HG03159 (cell line): Measurements from ENCODE around the gene CREB5.
"Not testable (repeated sequence)": the region's sequence is repeated elsewhere in the genome, so short reads cannot be mapped to it uniquely, and the experiment has no call there.

Source experiments
- ATAC-seq: cut with Tn5 transposase; IDR thresholded peaks from one replicate; pipeline ENCODE4 v1.9.1; 2021; ENCODE audit warnings: mild to moderate bottlenecking, moderate library complexity; ENCODE audit not compliant: unreplicated experiment

The CREB5 gene

DNA sequence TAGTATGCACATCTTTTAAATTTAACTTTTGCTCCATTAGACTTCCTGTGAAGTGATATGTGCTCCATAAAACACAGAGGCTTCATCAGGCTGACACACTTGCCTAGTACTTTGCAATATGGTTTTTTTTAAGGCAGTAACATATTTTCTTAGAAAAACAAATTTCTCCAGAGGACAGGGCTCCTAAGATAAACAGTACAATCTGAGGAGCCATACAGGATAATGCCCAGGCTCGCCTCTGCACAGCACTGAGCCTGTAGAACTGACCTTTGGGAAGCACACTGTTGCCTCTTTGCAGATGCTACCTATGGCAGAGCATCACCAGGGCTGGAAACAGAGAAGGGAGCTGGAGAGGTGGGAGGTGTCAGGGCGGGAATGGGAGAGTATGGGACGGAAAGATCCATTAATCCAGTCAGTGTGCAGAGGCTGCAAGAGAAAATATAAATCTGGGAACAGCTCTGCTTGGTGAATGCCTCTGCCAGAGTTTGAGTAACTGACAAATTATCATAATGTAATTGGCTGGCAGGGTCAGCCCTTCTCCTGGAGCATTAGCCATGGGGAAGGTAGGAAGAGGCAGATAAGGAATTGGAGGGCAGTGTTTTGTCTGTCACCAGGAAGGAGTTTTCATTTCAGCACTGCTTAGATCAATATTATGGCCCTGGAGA, 132.3 kb downstream of the CREB5 start:
- no peak for ATAC-seq

GRCh38 chr7:28546067-28546466, 133.7 kb downstream of the CREB5 start:
- no peak for ATAC-seq

- ATAC-seq, result no peak
These were observed 134.8 kb downstream of the CREB5 start for GRCh38 chr7:28547115-28547514.

- no peak for ATAC-seq
These were observed 136.1 kb downstream of the CREB5 start for GRCh38 chr7:28548416-28548815.

DNA sequence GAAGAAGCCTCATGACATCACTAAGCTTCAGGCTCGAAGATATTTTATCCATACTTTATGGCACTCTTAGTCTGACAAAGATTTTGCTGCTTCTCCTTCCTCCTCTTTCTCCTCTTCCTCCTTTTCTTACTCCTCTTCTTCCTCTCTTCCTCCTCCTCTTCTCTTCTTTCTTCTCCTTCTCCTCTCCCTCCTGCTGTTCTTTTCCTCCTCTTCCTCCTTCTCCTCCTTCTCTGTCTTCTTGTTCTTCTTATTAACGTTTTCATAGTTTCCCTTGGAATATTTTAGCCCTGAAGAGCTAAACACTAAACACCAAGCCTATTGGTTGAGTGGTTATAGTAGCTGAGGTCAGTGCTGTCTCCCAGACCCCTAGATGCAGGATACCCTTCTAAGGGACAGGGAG, 137.7 kb downstream of the CREB5 start:
- ATAC-seq, result no peak

DNA sequence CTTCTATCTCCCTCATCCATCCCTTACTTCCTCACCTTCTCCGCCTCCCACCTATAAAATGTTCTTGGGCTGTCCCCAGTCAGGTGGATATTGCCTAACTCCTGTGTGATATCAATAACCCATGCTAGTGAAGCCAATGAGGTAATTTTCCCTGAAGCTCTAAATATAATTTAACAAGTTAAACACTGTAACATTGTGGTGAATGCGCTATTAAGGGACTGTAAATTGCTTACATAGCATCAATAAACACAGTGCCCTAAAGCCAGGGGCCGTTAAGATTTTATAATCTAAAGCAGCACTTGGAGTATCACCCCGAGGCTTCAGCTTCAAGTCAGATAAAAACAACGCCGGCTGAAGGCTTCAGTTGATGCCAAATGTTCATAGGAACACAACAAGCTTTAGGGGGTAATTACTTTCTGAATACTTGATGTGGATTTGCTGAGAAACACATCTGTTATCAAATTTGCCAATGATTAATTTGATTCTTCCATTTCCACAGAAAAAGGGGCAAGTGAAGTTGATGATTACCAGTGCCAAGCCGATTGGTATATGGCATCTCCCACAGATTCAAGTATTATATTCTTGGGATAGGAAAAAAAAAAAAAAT, 138.4 kb downstream of the CREB5 start:
- no peak for ATAC-seq

- ATAC-seq, result no peak
These were observed 139.0 kb downstream of the CREB5 start for GRCh38 chr7:28551331-28551730.

DNA sequence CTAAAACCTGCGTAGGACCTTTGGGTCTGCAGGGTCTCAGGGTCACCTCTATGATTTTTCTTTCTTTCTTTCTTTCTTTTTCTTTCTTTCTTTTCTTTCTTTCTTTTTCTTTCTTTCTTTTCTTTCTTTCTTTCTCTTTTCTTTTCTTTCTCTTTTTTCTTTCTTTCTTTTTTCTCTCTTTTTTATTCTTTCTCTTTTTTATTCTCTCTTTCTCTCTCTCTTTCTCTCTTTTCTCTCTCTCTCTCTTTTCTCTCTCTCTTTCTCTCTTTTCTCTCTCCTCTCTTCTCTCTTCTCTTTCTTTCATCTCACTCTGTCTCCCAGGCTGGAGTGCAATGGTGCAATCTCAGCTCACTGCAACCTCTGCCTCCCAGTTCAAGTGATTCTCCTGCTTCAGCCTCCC, 139.4 kb downstream of the CREB5 start:
- ATAC-seq, result not testable (repeated sequence)

DNA sequence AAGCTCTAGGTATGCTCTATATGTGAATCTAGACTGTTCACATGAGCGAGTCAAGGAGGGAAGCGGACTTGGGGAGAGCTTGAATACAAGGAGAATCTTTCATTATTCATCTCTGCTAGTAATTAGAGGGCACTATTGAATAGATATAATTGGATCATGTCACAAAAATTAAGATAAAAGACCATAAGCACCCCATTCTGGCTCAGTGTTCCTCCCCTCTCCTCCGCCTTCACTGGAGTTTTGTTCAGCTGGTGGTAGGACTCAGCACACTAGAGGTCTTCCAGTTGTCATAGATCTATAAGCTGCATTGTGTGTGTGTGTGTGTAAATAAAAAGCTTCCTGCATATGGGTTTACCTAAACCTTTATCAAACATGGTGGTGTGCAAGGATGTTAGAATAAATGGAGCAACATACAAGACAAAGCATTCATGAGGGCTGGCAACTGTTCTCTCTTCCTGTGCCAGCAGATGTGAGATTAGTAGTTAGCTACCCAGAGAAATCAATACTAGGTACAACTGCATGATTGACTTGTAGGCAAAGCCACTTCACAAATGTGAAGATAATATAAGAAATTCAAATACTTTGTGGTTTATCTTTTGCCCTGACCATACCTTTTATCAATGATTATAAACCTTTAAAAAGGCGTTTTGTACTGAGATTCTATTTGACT, 142.6 kb downstream of the CREB5 start:
- no peak for ATAC-seq

- no peak for ATAC-seq
These were observed 143.7 kb downstream of the CREB5 start for GRCh38 chr7:28556025-28556424.

GRCh38 chr7:28556671-28557070, 144.4 kb downstream of the CREB5 start:
- no peak for ATAC-seq

DNA sequence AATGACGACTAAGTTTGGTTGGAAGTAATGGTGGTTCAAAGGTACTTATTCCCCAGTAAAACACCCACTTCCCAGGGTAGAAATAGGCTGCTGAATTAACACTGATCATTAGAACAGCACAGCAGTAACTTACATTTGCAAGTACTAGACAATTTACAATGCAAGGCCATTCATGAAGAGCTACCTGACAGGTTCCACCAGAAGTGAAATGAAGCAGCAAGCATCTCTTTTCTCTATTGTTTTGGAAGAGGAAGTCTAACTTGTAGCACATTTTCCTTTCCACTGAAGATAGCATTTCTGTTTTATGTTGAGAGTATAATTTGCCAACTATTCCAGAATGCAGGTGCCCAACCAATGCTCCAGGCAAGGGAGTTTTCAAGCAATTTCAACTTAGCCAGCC, 145.9 kb downstream of the CREB5 start:
- no peak for ATAC-seq

GRCh38 chr7:28560767-28561166, 148.4 kb downstream of the CREB5 start:
- ATAC-seq, result no peak

DNA sequence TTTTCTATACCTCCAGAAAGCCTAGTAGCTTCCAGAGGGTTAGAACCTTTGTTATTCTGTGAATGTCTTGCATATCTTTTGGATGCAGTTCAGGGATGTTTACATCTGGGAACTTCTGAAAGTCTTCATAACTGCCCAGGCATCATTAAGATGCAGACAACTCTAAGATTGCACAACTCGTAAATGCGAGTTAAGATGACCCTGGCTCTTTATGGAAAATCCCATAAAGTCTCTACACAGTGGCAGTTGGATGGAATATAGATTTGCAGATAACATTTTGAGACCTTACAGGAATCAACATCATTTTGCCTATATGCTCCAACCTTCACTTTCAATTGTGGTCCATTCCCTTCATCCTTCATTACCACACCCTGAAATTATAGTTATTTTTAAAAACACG, 151.7 kb downstream of the CREB5 start:
- no peak for ATAC-seq

- ATAC-seq, result no peak
These were observed 152.5 kb downstream of the CREB5 start for GRCh38 chr7:28564755-28565374.

- ATAC-seq, result no peak
These were observed 153.7 kb downstream of the CREB5 start for GRCh38 chr7:28565980-28566379.

DNA sequence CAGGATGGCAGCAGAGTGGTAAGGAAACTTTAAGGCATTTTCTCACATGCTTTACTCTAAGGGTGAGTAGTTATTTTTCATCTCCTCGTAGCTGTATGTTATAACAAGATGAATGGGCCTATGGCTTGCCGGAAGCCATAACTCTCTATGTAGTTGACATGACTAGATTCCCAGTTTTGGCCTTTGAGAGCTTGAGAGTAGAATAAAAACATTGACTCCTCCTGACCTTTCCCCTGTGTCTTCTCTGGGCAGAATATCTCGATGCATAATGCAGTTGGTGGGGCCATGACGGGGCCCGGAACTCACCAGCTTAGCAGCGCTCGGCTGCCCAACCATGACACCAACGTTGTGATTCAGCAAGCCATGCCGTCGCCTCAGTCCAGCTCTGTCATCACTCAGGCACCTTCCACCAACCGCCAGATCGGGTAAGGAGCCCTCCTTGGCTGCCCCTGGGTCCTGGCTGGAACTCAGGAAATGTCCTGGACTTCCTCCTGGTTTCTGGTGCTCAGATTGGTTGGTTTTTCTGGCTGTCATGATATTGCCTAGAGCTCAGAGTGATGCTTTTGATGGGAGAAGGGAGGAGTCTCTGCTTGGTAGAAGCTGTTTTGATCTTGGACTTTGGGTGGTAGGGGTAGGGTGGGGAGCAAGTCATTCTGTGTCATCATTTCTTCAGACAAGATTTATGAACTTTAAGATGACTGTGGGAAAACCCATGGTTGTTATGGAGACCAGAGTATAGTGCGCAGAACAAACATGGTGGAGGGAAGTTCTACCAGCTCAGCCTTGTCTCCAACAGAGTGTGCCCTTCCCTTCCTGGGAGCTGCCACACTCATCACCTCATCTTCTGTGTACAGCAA, 158.0 kb downstream of the CREB5 start:
- ATAC-seq, result peak; percentile 83

- ATAC-seq, result no peak
These were observed 158.6 kb downstream of the CREB5 start for GRCh38 chr7:28570970-28571288.

- ATAC-seq, result no peak
These were observed 159.1 kb downstream of the CREB5 start for GRCh38 chr7:28571405-28571804.

DNA sequence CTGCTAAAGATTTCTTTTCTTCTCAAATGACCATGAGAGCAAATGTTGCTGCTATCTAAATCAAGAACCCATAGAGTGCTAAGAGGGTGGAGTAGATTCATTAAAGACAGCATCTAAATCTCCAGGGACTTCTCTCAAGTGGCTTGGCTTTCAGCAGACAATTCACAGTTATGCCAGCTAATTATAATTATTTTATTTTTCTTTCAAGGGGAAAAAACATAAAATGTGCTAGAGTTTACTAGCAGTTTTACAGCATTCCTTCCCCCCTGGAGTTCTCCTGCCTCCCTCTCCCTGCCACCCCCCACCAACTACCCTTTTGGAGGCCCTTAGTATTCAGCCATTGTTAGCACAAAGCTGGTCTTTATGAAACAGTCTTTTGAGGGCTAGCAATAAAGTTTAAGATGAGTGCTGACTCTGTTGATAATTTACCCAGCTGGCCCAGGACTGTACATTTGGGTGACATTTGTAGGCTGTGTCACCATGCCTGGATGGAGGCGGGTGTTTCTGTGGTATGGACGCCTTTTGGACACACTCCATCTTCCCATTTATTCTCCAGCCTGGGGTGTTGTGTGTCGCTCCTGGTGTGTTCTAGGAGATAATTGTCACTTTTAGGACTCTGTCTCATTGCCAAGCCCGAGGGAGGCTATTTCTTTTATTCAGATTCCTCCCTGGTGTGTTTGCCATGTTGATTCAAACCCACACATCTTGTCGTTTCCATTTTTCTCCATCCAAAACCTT, 160.2 kb downstream of the CREB5 start:
- no peak for ATAC-seq
